GM19455 (cell line): ENCODE data around the gene ITLN1.

ENCODE experiments used
- ATAC-seq: cut with Tn5 transposase; IDR thresholded peaks from one replicate; pipeline ENCODE4 v1.9.1; 2021; ENCODE audit not compliant: unreplicated experiment

ITLN1 gene

DNA sequence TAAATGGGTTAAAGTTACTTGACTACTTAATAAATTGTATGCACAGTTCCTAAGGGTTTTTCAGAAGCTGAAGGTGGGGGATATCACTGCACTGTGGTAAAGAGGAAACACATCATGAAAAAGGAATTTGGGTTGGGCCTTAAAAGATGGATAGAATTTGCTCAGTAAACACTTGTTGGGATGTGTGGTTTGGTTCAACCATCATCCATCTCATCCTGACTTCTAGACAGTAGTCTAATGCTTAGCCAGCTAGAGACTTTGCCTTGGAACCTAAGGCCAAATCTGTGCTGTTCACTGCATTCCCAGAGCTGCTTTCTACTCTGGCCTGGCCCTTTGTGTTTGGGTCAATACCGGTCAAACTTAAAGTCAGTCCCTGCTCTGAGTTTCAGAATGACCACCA lies 58.4 kb downstream of the ITLN1 start:
- ATAC-seq: no peak
